ENCODE data around the gene SELENOI.

Gene SELENOI

GRCh38 chr2:26412091-26412673, 66.2 kb downstream of the SELENOI start:
- no peak for DNase-seq (ENCODE audit: low read depth)

GRCh38 chr2:26414311-26414710, 68.4 kb downstream of the SELENOI start:
- no peak for DNase-seq (ENCODE audit: low read depth)

- DNase-seq (ENCODE audit: low read depth): no peak
Observed at GRCh38 chr2:26421961-26422360, 76.0 kb downstream of the SELENOI start.

GRCh38 chr2:26422947-26423629, 77.1 kb downstream of the SELENOI start:
- DNase-seq (ENCODE audit: low read depth): no peak

GRCh38 chr2:26423750-26424149, 77.8 kb downstream of the SELENOI start:
- no peak for DNase-seq (ENCODE audit: low read depth)

- no peak for DNase-seq (ENCODE audit: low read depth)
Observed at GRCh38 chr2:26424221-26424620, 78.3 kb downstream of the SELENOI start.

- no peak for DNase-seq (ENCODE audit: low read depth)
Observed at GRCh38 chr2:26428846-26429245, 82.9 kb downstream of the SELENOI start.

GRCh38 chr2:26429779-26430578, 84.0 kb downstream of the SELENOI start:
- DNase-seq (ENCODE audit: low read depth): no peak

GRCh38 chr2:26430826-26431225, 84.9 kb downstream of the SELENOI start:
- DNase-seq (ENCODE audit: low read depth): no peak

- DNase-seq (ENCODE audit: low read depth): no peak
Observed at GRCh38 chr2:26432363-26432762, 86.4 kb downstream of the SELENOI start.

GRCh38 chr2:26432859-26433258, 86.9 kb downstream of the SELENOI start:
- no peak for DNase-seq (ENCODE audit: low read depth)

GRCh38 chr2:26435106-26435505, 89.2 kb downstream of the SELENOI start:
- no peak for DNase-seq (ENCODE audit: low read depth)

GRCh38 chr2:26438526-26438925, 92.6 kb downstream of the SELENOI start:
- no peak for DNase-seq (ENCODE audit: low read depth)

- DNase-seq (ENCODE audit: low read depth): no peak
Observed at GRCh38 chr2:26438926-26439325, 93.0 kb downstream of the SELENOI start.

GRCh38 chr2:26442301-26442700, 96.4 kb downstream of the SELENOI start:
- DNase-seq (ENCODE audit: low read depth): no peak

GRCh38 chr2:26442707-26443106, 96.8 kb downstream of the SELENOI start:
- DNase-seq (ENCODE audit: low read depth): no peak

- no peak for DNase-seq (ENCODE audit: low read depth)
Observed at GRCh38 chr2:26444236-26444635, 98.3 kb downstream of the SELENOI start.
